Sigmoid colon (tissue), 4 donors: ENCODE measurements around the gene CNGB1.

Experiments
- POLR2A ChIP-seq, 2 donors: fragments of 450-650 bp; IDR thresholded peaks; one replicate each; pipeline ENCODE4 v1.6.1; 2016; ENCODE audit warnings: antibody characterized with exemption in 2 of 2, mild to moderate bottlenecking in 2 of 2, moderate library complexity in 2 of 2
- POLR2AphosphoS5 ChIP-seq, 4 donors: sonication (generic); formaldehyde crosslinking; IDR thresholded peaks; one replicate each; pipeline ENCODE4 v1.6.1; 2017; ENCODE audit warnings: antibody characterized with exemption in 4 of 4
- TF ChIP-seq, protein P1 (sequence below), 4 experiments: fragments of 450-650 bp in 3 of 4; fragments of 200-600 bp in 1 of 4; IDR thresholded peaks; one replicate each; pipeline ENCODE4 v1.5.1; 2016 to 2019; ENCODE audit warnings: antibody characterized with exemption in 4 of 4, mild to moderate bottlenecking in 3 of 4, moderate library complexity in 2 of 4

DNA sequence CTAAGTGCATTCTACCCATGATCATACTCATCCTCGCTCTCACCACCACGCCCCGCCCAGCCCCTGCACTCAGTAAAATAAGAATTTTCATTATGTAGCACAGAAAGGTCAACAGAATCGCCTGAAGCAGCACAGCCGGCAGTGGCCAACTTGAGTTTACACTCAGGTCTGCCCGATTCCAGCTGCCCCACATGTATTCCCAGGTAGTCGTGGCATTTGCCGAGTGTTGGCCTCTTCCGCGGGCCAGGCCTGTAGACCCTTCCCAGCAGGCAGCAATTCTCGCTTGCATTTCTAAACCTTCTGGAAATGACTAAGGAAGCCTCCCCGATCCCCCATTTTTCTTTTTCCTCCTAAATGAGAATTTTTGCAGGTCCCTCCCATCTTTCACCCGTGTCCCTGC, 609 bp downstream of the CNGB1 start:
- TF ChIP-seq, protein P1, sequence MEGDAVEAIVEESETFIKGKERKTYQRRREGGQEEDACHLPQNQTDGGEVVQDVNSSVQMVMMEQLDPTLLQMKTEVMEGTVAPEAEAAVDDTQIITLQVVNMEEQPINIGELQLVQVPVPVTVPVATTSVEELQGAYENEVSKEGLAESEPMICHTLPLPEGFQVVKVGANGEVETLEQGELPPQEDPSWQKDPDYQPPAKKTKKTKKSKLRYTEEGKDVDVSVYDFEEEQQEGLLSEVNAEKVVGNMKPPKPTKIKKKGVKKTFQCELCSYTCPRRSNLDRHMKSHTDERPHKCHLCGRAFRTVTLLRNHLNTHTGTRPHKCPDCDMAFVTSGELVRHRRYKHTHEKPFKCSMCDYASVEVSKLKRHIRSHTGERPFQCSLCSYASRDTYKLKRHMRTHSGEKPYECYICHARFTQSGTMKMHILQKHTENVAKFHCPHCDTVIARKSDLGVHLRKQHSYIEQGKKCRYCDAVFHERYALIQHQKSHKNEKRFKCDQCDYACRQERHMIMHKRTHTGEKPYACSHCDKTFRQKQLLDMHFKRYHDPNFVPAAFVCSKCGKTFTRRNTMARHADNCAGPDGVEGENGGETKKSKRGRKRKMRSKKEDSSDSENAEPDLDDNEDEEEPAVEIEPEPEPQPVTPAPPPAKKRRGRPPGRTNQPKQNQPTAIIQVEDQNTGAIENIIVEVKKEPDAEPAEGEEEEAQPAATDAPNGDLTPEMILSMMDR (IDR thresholded peaks at IDR 0.05), result no peak
- TF ChIP-seq POLR2A (IDR thresholded peaks at IDR 0.05), result no peak
- TF ChIP-seq POLR2AphosphoS5 (IDR thresholded peaks at IDR 0.05), result no peak
